ENCODE data around the gene TMEM259. TPM values are rescaled to one million over a fixed set of nuclear protein-coding genes. Genes with fewer than 3 reads are reported as not detected.

Gene TMEM259
- total RNA-seq, 1 donor from 2014 or later = 120 TPM

- H3K4me1 Mint-ChIP-seq (ENCODE audit: low read depth) = no peaks in the 10 kb centered on the region
- H3K36me3 Mint-ChIP-seq (ENCODE audit: low read depth) = peaks cover 3% of the 10 kb centered on the region
- no peak for TF ChIP-seq CTCF (IDR thresholded peaks at IDR 0.05)
- DNase-seq (ENCODE audit: low spot score) = no peak
- no peak overlapping the region for H3K27ac Mint-ChIP-seq (ENCODE audit: unreplicated experiment)
- peaks cover 3% of the 10 kb centered on the region for H3K27me3 Mint-ChIP-seq (ENCODE audit: low read depth)
- H3K4me3 Mint-ChIP-seq (ENCODE audit: unreplicated experiment) = no peak overlapping the region
- H3K9me3 Mint-ChIP-seq (ENCODE audit: low read depth) = no peaks in the 10 kb centered on the region
These were observed 14.1 kb downstream of the TMEM259 start for GRCh38 chr19:1006711-1007398.

- DNase-seq (ENCODE audit: low spot score) = no peak
- TF ChIP-seq CTCF (IDR thresholded peaks at IDR 0.05) = no peak
- H3K27ac Mint-ChIP-seq (ENCODE audit: unreplicated experiment) = no peak overlapping the region
- H3K9me3 Mint-ChIP-seq (ENCODE audit: low read depth) = no peaks in the 10 kb centered on the region
- H3K4me1 Mint-ChIP-seq (ENCODE audit: low read depth) = no peaks in the 10 kb centered on the region
- peaks cover 5% of the 10 kb centered on the region for H3K27me3 Mint-ChIP-seq (ENCODE audit: low read depth)
- no peak overlapping the region for H3K4me3 Mint-ChIP-seq (ENCODE audit: unreplicated experiment)
- peaks cover 3% of the 10 kb centered on the region for H3K36me3 Mint-ChIP-seq (ENCODE audit: low read depth)
These were observed 15.9 kb downstream of the TMEM259 start for GRCh38 chr19:1004803-1005664.

GRCh38 chr19:1004204-1004802 is 16.6 kb downstream of the TMEM259 start:
- TF ChIP-seq CTCF (IDR thresholded peaks at IDR 0.05) = no peak
- Mint-ChIP-seq H3K36me3 (ENCODE audit: low read depth) (peaks cover 3% of the 10 kb centered on the region), H3K27me3 (ENCODE audit: low read depth) (peaks cover 7% of the 10 kb centered on the region), H3K4me3 (ENCODE audit: unreplicated experiment) (no peak overlapping the region), H3K9me3 (ENCODE audit: low read depth) (no peaks in the 10 kb centered on the region), H3K4me1 (ENCODE audit: low read depth) (no peaks in the 10 kb centered on the region), H3K27ac (ENCODE audit: unreplicated experiment) (no peak overlapping the region)
- no peak for DNase-seq (ENCODE audit: low spot score)

- Mint-ChIP-seq H3K27ac (ENCODE audit: unreplicated experiment) (no peak overlapping the region), H3K27me3 (ENCODE audit: low read depth) (peaks cover 14% of the 10 kb centered on the region), H3K4me3 (ENCODE audit: unreplicated experiment) (no peak overlapping the region), H3K9me3 (ENCODE audit: low read depth) (no peaks in the 10 kb centered on the region), H3K4me1 (ENCODE audit: low read depth) (peaks cover 2% of the 10 kb centered on the region), H3K36me3 (ENCODE audit: low read depth) (peaks cover 1% of the 10 kb centered on the region)
- no peak for TF ChIP-seq CTCF (IDR thresholded peaks at IDR 0.05)
- DNase-seq (ENCODE audit: low spot score) = no peak
These were observed 17.6 kb downstream of the TMEM259 start for GRCh38 chr19:1003283-1003682.

- H3K4me1 Mint-ChIP-seq (ENCODE audit: low read depth) = peaks cover 2% of the 10 kb centered on the region
- TF ChIP-seq CTCF (IDR thresholded peaks at IDR 0.05) = no peak
- no peak overlapping the region for H3K27ac Mint-ChIP-seq (ENCODE audit: unreplicated experiment)
- peaks cover 21% of the 10 kb centered on the region for H3K27me3 Mint-ChIP-seq (ENCODE audit: low read depth)
- H3K36me3 Mint-ChIP-seq (ENCODE audit: low read depth) = peaks cover 1% of the 10 kb centered on the region
- no peak for DNase-seq (ENCODE audit: low spot score)
- H3K4me3 Mint-ChIP-seq (ENCODE audit: unreplicated experiment) = no peak overlapping the region
- H3K9me3 Mint-ChIP-seq (ENCODE audit: low read depth) = no peaks in the 10 kb centered on the region
These were observed 18.3 kb downstream of the TMEM259 start for GRCh38 chr19:1002600-1002999.

All from chondrocyte (in vitro differentiated cells).